ENCODE data around the gene FIBCD1. TPM values are rescaled to one million over a fixed set of nuclear protein-coding genes. Genes with fewer than 3 reads are reported as not detected.

Gene FIBCD1
- polyA plus RNA-seq, 6 donors from 2014 or later: not detected

DNA sequence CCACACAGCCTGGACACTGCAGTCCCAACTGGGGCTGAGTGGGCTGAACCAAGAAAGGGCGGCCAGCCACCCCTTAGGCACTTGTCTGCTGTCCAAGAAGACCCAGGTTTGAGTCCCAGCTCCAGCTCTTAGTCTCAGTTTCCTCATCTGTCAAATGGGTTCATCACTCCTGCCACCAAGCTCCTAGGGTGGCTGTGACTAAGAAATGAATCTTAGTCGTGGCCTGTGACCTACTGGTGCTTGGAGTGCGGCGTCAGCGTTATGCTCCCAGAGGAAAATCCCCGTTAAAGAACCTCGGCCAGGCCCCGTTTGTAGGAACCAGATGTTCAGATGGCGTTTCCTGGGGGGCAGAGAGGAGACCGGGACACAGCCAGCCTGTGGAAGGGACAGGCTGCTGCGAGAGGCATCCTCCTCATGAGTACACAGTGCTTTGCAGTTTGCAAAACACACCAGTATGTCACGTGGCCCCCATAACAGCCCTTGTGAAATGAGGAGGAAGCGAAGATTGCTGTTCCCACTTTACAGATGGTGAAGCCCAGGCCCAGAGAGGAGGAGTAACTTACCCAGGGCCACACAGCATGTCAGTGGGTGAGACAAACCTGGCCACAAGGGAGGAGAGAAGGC lies 3.3 kb downstream of the FIBCD1 start:
- peaks cover 9 to 20% (median 11%) of the 10 kb centered on the region in 3 donors for H3K4me1 Mint-ChIP-seq
- ATAC-seq (ENCODE audit: low read depth in 2 of 2) (no peak), DNase-seq (no peak)
- H3K27ac Mint-ChIP-seq: no peak overlapping the region
- H3K36me3 Mint-ChIP-seq: no peaks in the 10 kb centered on the region
- H3K27me3 Mint-ChIP-seq: peaks cover 49 to 87% (median 77%) of the 10 kb centered on the region in 3 donors
- H3K9me3 Mint-ChIP-seq: no peaks in the 10 kb centered on the region
- peak overlapping the region in 3 of 8 donors; percentile 29 to 55 (median 29) for H3K4me3 Mint-ChIP-seq

- Mint-ChIP-seq H3K27me3 (peaks cover 49 to 84% (median 78%) of the 10 kb centered on the region in 3 donors), H3K27ac (peak overlapping the region in 1 of 6 donors; percentile 12)
These were observed 4.1 kb downstream of the FIBCD1 start for GRCh38 chr9:130934702-130935647.

GRCh38 chr9:130934246-130934645 lies 4.8 kb downstream of the FIBCD1 start:
- DNase-seq (no peak), ATAC-seq (ENCODE audit: low read depth in 2 of 2) (no peak)
- peaks cover 51 to 85% (median 81%) of the 10 kb centered on the region in 3 donors for H3K27me3 Mint-ChIP-seq
- no peaks in the 10 kb centered on the region for H3K36me3 Mint-ChIP-seq
- no peaks in the 10 kb centered on the region for H3K9me3 Mint-ChIP-seq
- no peak overlapping the region for H3K4me3 Mint-ChIP-seq
- no peak overlapping the region for H3K27ac Mint-ChIP-seq
- peaks cover 0 to 14% (median 11%) of the 10 kb centered on the region in 3 donors for H3K4me1 Mint-ChIP-seq

More at GRCh38 chr9:130934702-130935647, 4.1 kb downstream of the FIBCD1 start:
- DNase-seq (no peak), ATAC-seq (ENCODE audit: low read depth in 2 of 2) (no peak)
- Mint-ChIP-seq H3K4me1 (peaks cover under 1 to 14% (median 10%) of the 10 kb centered on the region in 3 donors), H3K4me3 (no peak overlapping the region), H3K36me3 (no peaks in the 10 kb centered on the region), H3K9me3 (no peaks in the 10 kb centered on the region)

DNA sequence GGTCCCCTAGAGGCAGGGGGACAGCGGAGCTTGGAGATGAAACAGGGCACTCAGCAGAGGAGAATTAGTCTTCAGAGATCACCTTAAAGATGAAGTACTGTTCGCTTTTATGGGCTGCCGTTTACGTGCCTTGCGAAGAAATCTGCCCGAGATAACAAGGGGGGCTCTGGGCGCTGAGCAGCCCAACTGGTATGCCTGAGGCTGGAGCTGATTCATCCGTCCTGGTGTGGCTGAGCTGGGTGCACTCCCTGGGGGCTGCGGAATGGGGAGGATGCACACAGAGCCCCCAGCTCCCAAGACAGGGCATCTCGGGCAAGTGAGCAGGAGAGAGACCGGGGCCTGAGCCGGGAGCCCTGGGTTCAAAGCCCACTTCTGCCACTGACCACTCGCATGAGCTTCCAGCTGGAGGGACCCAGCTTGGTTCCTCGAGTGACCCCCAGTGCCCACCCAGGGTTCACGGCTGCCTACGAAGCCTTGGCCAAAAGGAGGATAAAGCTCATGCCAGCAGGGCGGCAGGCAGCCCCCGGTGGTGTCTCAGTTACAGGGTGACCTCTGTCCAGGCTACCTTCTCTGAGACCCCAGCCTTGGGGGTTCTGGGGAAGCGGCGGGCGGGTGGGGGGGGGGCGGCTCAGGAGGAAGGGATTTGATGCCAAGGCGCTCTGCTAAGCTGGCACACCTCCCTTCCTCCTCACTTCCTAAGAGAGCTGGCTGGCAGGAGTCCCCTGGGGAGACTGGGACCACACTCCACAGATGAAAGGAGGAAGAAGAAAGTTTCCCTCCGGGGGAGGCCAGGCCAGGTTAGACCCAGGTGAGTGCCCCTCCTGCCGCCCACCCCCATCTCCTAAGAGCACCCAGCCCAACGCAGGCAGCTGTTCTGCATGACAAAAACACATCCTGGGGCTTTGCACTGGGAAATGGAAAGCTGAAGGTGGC lies 5.7 kb downstream of the FIBCD1 start:
- Mint-ChIP-seq H3K36me3 (no peaks in the 10 kb centered on the region), H3K4me3 (no peak overlapping the region), H3K27me3 (peaks cover 51 to 79% (median 74%) of the 10 kb centered on the region in 3 donors), H3K27ac (no peak overlapping the region), H3K4me1 (peaks cover under 1 to 12% (median 7%) of the 10 kb centered on the region in 3 donors), H3K9me3 (no peaks in the 10 kb centered on the region)
- DNase-seq (no peak), ATAC-seq (ENCODE audit: low read depth in 2 of 2) (no peak)

DNA sequence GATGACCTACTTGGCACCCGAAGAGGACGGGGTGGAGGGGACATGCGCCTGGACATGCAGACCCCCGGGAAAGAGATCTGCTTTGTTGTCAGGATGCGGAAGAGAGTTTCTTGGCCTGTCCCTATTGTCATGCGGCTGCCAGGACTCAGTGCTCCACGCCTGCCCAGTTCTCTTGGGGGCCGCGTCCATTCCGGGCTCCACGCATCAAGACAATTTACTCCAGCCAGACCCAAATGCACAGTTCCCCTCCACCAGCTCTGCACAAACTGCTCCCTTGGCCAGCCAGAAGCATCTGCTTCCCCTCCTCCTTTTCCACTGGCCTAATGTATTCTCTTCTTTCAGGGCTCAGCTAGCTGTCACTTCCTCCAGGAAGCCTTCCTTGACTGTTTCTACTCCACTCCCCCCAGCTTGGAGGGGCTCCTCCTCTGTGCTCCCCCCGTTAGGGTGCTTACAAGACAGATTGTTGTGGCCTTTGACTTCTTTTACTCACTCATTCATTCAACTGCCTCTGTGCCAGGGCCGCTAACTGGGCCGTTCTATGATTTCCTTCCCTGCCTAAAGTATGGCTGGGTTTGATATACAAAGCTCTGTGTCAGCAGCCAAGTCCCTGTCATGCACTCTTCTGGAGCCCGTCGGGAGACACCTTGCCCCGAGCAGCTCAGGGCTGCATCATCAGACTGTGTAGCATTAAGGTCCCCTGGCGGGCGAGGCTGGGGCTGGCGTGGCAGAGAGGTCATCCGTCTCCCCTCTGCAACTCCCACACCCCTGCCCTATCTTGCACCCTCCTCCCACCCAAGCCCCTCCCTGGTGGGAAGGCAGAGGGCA lies 6.6 kb downstream of the FIBCD1 start:
- DNase-seq (no peak), ATAC-seq (ENCODE audit: low read depth in 2 of 2) (no peak)
- no peaks in the 10 kb centered on the region for H3K9me3 Mint-ChIP-seq
- H3K4me3 Mint-ChIP-seq: no peak overlapping the region
- peak overlapping the region in 1 of 6 donors; percentile 19 for H3K27ac Mint-ChIP-seq
- no peaks in the 10 kb centered on the region for H3K36me3 Mint-ChIP-seq
- H3K27me3 Mint-ChIP-seq: peaks cover 47 to 80% (median 75%) of the 10 kb centered on the region in 3 donors
- peaks cover 6 to 9% (median 7%) of the 10 kb centered on the region in 3 donors for H3K4me1 Mint-ChIP-seq

DNA sequence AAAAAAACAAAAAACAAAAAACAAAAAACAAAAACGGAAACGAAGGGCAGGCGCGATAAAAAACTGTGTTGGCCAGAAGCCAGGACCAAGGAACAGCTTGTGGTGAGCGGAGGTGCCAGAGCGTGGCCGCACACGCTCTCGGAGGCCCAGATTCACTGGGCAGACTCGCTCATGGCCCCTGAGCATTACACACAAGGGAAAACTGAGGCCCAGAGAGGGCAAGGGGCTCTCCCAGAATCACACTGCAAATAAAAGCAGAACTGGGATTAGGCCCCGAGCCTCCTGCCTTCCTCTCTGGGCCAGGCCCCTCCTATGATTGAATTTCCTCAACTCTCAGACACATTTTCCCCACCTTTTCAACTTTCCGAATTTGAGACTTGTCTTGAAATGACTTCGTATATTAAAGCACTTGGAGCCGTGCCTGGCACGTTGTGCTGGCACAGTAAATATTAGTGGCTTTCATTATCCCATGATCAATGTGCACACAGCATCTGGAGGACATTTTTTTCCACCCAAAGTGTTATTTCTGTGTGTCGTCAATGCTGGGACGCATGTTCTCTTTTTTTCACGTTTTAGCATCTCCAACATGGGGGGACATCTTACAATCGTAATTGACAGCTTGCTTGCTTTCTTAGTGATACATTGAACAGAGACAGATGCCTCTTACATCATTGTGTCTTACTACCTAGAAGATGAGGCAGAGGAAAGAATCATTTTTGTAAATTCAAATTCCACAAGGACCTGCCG lies 7.4 kb downstream of the FIBCD1 start:
- Mint-ChIP-seq H3K27me3 (peaks cover 41 to 72% (median 67%) of the 10 kb centered on the region in 3 donors), H3K27ac (peak overlapping the region in 1 of 6 donors; percentile 50), H3K4me1 (peaks cover 3 to 6% (median 5%) of the 10 kb centered on the region in 3 donors), H3K9me3 (no peaks in the 10 kb centered on the region), H3K4me3 (no peak overlapping the region), H3K36me3 (no peaks in the 10 kb centered on the region)
- ATAC-seq (ENCODE audit: low read depth in 2 of 2) (peak in 1 of 2 donors; percentile 65), DNase-seq (no peak)

GRCh38 chr9:130930804-130931349 lies 8.2 kb downstream of the FIBCD1 start:
- Mint-ChIP-seq H3K4me3 (no peak overlapping the region), H3K27ac (no peak overlapping the region), H3K36me3 (no peaks in the 10 kb centered on the region), H3K27me3 (peaks cover 36 to 64% (median 59%) of the 10 kb centered on the region in 3 donors), H3K9me3 (no peaks in the 10 kb centered on the region), H3K4me1 (peaks cover 3 to 6% (median 3%) of the 10 kb centered on the region in 3 donors)
- DNase-seq: no peak
- no peak for ATAC-seq (ENCODE audit: low read depth in 2 of 2)

DNA sequence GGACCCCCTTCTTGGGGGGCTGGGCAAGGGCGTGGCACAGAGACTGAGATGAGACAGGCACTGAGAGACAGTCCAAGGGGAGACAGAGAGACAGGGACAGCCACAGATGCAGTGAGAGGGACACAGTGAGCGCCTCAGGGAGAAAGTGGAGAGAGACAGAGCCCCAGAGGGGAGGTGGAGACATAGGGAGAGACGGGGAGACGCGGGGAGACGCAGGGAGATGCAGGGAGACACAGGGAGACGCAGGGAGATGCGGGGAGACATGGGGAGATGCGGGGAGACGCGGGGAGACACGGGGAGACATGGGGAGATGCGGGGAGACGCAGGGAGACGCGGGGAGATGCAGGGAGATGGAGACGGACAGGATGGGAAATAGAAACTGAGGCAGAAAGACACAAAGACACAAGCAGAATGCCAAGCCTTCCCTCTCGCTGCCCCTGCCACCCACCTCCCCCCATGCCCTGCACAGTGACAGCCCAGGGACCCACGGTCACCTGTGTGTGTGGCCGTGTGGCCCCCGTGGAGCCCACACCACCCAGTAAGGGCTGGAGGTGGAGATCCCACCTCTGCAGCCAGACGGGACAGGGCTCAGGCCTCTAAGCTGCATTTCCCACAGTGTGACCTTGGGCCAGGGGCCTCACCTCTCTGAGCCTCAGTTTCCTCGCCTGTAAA lies 8.8 kb downstream of the FIBCD1 start:
- Mint-ChIP-seq H3K9me3 (no peaks in the 10 kb centered on the region), H3K27ac (peak overlapping the region in 1 of 6 donors; percentile 56), H3K4me1 (peaks cover 3 to 6% (median 3%) of the 10 kb centered on the region in 3 donors), H3K36me3 (no peaks in the 10 kb centered on the region), H3K4me3 (no peak overlapping the region), H3K27me3 (peaks cover 32 to 58% (median 55%) of the 10 kb centered on the region in 3 donors)
- no peak for ATAC-seq (ENCODE audit: low read depth in 2 of 2)
- no peak for DNase-seq

- Mint-ChIP-seq H3K27ac (peak overlapping the region in 1 of 6 donors; percentile 56), H3K4me3 (no peak overlapping the region), H3K4me1 (peaks cover 3 to 6% (median 3%) of the 10 kb centered on the region in 3 donors), H3K27me3 (peaks cover 27 to 51% (median 48%) of the 10 kb centered on the region in 3 donors), H3K9me3 (no peaks in the 10 kb centered on the region), H3K36me3 (no peaks in the 10 kb centered on the region)
- DNase-seq: no peak
- no peak for ATAC-seq (ENCODE audit: low read depth in 2 of 2)
These were observed 9.4 kb downstream of the FIBCD1 start for GRCh38 chr9:130929571-130930038.

DNA sequence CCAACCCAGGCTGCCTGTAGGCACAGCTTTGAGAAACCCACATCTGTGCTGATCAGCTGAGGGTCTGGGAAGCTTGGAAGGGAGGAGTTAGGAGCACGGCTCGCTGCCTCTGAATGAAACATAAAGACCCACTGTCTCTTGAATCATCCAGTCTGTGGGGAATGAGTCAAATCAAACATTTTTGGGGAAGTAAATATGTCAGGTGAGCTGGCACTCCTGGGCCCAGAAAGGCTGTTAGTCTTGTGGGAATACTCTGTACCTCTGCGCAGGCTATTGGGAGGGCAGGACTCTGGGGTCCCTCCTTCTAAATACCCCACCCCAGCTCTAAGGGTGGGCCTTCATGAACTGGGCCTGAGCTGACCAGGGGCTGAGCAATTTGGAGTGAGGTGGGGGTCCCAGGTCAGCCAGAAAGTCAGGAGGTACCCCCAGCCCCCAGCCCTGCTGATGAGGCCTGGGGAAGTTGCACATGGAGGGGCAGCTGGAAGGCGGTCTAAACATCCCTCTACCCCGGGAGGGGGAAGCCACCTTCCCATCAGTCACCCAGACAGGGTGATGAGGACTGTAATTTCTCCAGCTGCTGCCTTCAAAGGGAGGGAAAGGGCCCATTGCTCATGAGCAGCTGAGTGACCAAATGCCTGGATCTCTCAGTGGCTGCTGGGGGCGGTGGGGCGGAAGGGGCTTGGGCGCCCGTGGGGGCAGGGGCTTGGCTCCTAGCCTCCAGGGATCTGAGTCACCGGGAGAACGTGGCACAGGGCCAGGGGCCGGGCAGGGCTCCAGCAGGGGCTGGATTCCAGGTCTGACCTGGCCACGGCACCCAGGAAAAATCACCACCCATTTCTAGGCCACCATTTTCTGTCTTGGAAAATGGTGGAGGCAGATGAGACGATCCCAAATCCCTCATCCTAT lies 10.8 kb downstream of the FIBCD1 start:
- Mint-ChIP-seq H3K27ac (no peak overlapping the region), H3K27me3 (peaks cover 26 to 41% (median 40%) of the 10 kb centered on the region in 3 donors), H3K36me3 (no peaks in the 10 kb centered on the region), H3K9me3 (no peaks in the 10 kb centered on the region), H3K4me1 (peaks cover 3 to 6% (median 3%) of the 10 kb centered on the region in 3 donors), H3K4me3 (no peak overlapping the region)
- DNase-seq: no peak
- ATAC-seq (ENCODE audit: low read depth in 2 of 2): no peak
